Peyer's patch (tissue), 4 donors: ENCODE results near the gene PEX6.

Source experiments
- POLR2A ChIP-seq, 2 donors: fragments of 450-650 bp; IDR thresholded peaks; one replicate each; pipeline ENCODE4 v1.5.1; 2017; ENCODE audit warnings: antibody characterized with exemption in 2 of 2, mild to moderate bottlenecking in 2 of 2, moderate library complexity in 2 of 2
- TF ChIP-seq, protein P1 (sequence below), 6 experiments: fragments of 450-650 bp in 4 of 6; fragments of 200-600 bp in 2 of 6; sonication (generic) in 1 of 6; IDR thresholded peaks; one replicate each; pipeline ENCODE4 v1.5.1; 2017 to 2019; ENCODE audit warnings: antibody characterized with exemption in 6 of 6, mild to moderate bottlenecking in 3 of 6, moderate library complexity in 1 of 6

DNA sequence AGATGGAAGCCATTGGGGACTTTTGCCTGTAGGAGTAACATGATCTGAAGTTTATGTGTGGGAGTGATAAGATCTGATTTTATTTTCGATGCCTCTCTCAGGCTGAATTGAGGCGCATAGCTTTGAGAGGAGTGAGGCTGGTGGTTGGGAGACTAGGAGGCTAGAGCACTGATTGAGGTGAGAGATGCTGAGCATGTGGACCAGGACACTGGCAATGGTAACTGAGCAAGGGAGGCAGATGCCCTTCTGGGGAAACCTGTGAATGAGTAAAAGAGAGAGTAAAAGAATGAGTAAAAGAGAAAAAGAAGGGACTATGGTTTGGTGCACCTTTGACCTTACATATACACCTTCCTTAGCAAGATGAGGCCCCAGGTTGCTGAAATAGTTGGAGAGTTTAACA, 45.5 kb upstream of the PEX6 start:
- TF ChIP-seq, protein P1, sequence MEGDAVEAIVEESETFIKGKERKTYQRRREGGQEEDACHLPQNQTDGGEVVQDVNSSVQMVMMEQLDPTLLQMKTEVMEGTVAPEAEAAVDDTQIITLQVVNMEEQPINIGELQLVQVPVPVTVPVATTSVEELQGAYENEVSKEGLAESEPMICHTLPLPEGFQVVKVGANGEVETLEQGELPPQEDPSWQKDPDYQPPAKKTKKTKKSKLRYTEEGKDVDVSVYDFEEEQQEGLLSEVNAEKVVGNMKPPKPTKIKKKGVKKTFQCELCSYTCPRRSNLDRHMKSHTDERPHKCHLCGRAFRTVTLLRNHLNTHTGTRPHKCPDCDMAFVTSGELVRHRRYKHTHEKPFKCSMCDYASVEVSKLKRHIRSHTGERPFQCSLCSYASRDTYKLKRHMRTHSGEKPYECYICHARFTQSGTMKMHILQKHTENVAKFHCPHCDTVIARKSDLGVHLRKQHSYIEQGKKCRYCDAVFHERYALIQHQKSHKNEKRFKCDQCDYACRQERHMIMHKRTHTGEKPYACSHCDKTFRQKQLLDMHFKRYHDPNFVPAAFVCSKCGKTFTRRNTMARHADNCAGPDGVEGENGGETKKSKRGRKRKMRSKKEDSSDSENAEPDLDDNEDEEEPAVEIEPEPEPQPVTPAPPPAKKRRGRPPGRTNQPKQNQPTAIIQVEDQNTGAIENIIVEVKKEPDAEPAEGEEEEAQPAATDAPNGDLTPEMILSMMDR (IDR thresholded peaks at IDR 0.05) = no peak
- TF ChIP-seq POLR2A (IDR thresholded peaks at IDR 0.05) = no peak
